Activated CD8-positive, alpha-beta memory T cell treated with anti-CD3 and anti-CD28 coated beads for 24 hours (primary cell): ENCODE measurements around the gene ETV7.
"Not testable (repeated sequence)": the region's sequence is repeated elsewhere in the genome, so short reads cannot be mapped to it uniquely, and the experiment has no call there.

ENCODE experiments used
- DNase-seq: peaks from one replicate; pipeline ENCODE4 v3.0.0-alpha.2; 2020

The ETV7 gene

GRCh38 chr6:36387440-36388303 lies at the start of gene ETV7:
Gene ETV7 (minus strand): TSS chr6:36387669. CDS start chr6:36387541, 128 bp downstream.
- peak; percentile 73 for DNase-seq

- no peak for DNase-seq
Measured at GRCh38 chr6:36436466-36436865, 49.0 kb upstream of the ETV7 start.

- DNase-seq, result no peak
Measured at GRCh38 chr6:36432151-36432671, 44.7 kb upstream of the ETV7 start.

- no peak for DNase-seq
Measured at GRCh38 chr6:36431197-36431596, 43.7 kb upstream of the ETV7 start.

- DNase-seq, result no peak
Measured at GRCh38 chr6:36430351-36430750, 42.9 kb upstream of the ETV7 start.

- no peak for DNase-seq
Measured at GRCh38 chr6:36428911-36429310, 41.4 kb upstream of the ETV7 start.

- no peak for DNase-seq
Measured at GRCh38 chr6:36426622-36427021, 39.2 kb upstream of the ETV7 start.

GRCh38 chr6:36423101-36423824 lies 35.8 kb upstream of the ETV7 start:
- peak; percentile 98 for DNase-seq

GRCh38 chr6:36422714-36423100 lies 35.2 kb upstream of the ETV7 start:
- no peak for DNase-seq

GRCh38 chr6:36419310-36419709 lies 31.8 kb upstream of the ETV7 start:
- DNase-seq, result no peak

GRCh38 chr6:36418558-36418957 lies 31.1 kb upstream of the ETV7 start:
- no peak for DNase-seq

- DNase-seq, result no peak
Measured at GRCh38 chr6:36414481-36414880, 27.0 kb upstream of the ETV7 start.

- no peak for DNase-seq
Measured at GRCh38 chr6:36413489-36414480, 26.3 kb upstream of the ETV7 start.

GRCh38 chr6:36409718-36410117 lies 22.2 kb upstream of the ETV7 start:
- DNase-seq, result not testable (repeated sequence)

- DNase-seq, result no peak
Measured at GRCh38 chr6:36404164-36404563, 16.7 kb upstream of the ETV7 start.

- no peak for DNase-seq
Measured at GRCh38 chr6:36402481-36402880, 15.0 kb upstream of the ETV7 start.

- no peak for DNase-seq
Measured at GRCh38 chr6:36399970-36400369, 12.5 kb upstream of the ETV7 start.

- DNase-seq, result no peak
Measured at GRCh38 chr6:36392621-36393020, 5.2 kb upstream of the ETV7 start.

GRCh38 chr6:36389353-36389752 lies 1.9 kb upstream of the ETV7 start:
- no peak for DNase-seq

- peak; percentile 65 for DNase-seq
Measured at GRCh38 chr6:36386495-36387439, 702 bp downstream of the ETV7 start.

- DNase-seq, result no peak
Measured at GRCh38 chr6:36384095-36384494, 3.4 kb downstream of the ETV7 start.

- DNase-seq, result no peak
Measured at GRCh38 chr6:36383606-36384005, 3.9 kb downstream of the ETV7 start.
